ENCODE results near the gene OR56A5.

DNA sequence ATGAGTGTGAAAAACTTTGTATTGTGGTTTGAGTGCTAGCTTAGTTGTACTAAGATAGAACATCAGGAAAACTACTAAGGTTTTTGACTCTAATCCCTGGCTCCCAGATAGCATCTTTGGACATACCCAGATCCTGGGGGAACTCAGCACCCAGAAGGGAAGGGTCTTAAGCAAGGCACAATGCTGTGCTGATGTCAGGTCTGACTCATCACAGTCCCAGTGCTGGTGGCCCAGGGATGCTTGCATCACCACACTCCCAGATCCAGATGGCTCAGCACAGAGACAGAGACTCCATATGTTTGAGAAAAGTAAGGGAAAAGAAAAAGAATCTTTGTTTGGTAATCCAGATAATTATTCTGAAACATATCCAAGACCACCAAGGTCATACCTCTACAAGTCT, 44.5 kb downstream of the OR56A5 start:
- TF ChIP-seq, protein P1, sequence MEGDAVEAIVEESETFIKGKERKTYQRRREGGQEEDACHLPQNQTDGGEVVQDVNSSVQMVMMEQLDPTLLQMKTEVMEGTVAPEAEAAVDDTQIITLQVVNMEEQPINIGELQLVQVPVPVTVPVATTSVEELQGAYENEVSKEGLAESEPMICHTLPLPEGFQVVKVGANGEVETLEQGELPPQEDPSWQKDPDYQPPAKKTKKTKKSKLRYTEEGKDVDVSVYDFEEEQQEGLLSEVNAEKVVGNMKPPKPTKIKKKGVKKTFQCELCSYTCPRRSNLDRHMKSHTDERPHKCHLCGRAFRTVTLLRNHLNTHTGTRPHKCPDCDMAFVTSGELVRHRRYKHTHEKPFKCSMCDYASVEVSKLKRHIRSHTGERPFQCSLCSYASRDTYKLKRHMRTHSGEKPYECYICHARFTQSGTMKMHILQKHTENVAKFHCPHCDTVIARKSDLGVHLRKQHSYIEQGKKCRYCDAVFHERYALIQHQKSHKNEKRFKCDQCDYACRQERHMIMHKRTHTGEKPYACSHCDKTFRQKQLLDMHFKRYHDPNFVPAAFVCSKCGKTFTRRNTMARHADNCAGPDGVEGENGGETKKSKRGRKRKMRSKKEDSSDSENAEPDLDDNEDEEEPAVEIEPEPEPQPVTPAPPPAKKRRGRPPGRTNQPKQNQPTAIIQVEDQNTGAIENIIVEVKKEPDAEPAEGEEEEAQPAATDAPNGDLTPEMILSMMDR (IDR thresholded peaks at IDR 0.05) = no peak
- TF ChIP-seq POLR2A (IDR thresholded peaks at IDR 0.05) (no peak), EP300 (IDR thresholded peaks at IDR 0.05) (no peak)
